Tongue (tissue), 2 donors: Measurements from ENCODE around the gene RAB28. TPM values are rescaled to one million over a fixed set of nuclear protein-coding genes. Genes with fewer than 3 reads are reported as not detected.

Experiments
- DNase-seq: peaks from one replicate; pipeline ENCODE4 v3.0.0-alpha.2; 2015
- total RNA-seq: library from RNA; depleted of rRNA; stranded (reverse); fragments of >200 nt; gene quantifications from one replicate; pipeline ENCODE4 v1.2.3, GENCODE V29; 2014

Gene RAB28
- total RNA-seq, result 18.4 TPM

GRCh38 chr4:13484122-13484748 lies at the start of gene RAB28:
Gene RAB28 (minus strand): TSS chr4:13484340.
- peak; percentile 98 for DNase-seq

DNA sequence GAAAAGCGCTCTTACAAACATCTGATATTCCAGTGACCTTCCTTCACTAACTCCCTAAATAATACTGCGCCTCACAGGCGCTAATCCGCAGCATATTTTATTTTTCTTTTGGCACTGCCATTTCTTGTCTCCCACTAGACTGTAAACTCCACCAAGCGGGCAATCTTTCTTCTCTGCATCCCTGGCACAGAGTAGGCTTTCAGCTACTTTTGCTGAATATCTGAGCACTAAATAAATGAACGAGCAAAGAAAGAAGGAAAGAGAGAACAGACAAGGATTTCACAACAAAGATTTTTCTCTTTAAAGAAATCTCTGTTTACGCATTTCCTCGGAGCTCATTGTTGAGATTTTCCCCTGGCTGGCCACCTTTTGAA lies 47.5 kb upstream of the RAB28 start:
- DNase-seq, result no peak

- no peak for DNase-seq
Measured at GRCh38 chr4:13530823-13531624, 46.9 kb upstream of the RAB28 start.

DNA sequence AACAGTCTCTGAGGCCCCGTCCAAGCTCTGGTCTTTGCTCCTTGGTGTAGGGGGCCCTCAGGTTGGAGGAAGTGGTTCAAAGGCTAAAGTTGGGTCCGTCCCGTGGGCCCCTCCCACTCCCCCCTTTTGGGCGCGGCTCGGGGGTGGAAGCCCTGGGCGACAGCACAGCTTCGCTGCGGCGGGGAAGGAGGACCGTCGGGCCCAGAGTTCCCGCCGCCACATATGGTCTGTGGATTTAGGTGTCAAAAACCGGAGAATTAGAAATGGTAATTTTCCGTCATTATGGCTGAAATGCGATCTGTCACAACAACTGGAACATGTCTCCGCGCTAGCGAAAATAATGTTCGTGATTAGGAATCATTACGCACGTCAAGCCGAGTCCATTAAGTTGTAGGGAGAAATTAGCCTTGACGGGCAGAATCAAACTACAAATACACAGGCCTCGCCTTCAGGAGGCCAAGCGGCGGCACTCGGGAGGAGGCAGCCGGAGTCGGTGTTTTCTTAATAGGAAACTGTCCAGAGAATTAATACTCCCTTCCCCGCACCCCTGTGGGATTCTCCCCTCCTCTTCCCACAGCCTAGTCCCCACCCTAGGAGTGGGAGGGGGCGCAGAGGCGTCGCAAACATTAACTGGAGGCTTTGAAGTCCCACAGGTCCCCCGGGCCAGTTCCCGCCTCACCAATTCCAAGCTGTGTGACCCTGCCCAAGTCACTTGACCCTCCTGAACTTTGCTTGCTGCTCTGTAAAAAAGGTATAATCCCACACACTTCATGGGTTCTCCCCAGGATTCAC lies 45.2 kb upstream of the RAB28 start:
- no peak for DNase-seq

- no peak for DNase-seq
Measured at GRCh38 chr4:13528821-13529127, 44.6 kb upstream of the RAB28 start.

DNA sequence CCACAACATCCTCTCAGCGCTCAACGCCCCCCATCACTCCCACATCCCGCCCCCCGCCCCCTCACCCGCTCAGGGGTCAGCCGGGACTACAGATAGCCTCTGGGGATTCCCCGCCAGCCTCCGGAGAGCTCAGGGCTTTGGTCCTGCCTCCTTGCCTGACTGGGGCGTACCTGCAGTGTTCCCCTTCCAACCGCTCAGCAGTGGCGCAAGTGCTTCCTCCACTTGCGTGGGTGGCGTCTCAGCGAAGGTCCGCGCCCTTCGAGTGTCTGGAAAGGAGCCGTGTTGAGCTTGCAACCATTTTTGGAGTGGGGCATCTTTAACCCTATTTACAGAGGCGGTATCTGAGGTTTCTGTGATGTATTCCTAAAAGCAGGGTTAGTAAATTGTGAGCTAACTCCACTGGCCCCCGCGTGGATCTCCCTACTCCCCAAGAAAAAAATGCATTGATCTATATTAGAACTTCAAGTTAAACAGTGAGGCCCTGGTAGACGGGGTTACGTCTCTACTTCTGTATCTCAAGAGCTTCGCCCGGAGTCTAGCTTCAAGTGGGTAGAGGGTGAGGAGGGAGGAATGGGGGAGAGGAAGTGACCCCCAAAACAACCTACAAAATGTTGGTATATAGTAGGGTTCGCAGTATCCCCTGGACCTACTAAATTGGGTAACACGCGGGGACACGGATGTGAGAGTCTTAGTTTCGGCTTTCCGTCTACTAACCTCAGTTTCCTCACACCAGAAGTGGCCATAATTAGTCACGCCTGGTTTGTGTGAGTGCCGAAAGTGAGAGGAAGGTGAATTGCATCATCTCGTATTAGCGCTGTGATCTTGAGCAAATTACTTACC lies 44.1 kb upstream of the RAB28 start:
- no peak for DNase-seq

DNA sequence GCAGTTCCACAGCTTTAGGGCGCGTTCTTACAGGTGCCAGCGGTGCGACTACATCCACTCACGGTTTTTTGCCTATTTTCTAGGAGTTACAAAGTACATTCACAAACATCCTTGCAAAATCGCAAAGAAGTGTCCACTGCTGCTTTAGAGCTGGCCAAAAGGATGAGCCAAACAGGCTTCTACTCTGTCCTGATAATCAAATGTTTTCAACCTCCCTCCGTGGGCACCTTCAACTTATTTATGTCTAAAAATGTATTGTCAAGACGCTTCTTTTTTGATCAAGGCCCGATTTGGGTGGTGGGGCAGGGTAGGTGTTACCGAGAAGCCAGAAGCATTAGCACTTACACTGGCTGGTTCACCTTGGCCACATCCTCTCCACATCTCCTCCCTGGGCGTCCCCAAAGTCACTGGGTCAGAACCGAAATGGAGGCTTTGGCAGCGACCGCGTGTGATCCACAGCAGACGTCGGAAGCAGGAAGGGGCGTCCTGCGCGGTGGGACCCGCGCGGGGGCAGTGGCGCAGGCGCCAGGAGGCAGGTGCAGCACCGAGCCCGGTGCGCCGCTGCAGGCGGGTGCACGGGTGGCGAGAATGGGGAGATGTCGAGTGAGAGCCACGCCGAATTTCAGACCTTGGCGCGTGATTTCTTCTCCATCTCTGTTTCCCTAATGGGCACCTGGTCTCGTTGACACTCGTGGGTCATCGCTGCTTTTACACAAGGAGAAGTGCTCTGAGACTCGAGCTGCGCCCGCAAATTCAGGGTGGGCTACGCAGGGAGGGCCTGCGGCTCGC lies 43.2 kb upstream of the RAB28 start:
- no peak for DNase-seq

DNA sequence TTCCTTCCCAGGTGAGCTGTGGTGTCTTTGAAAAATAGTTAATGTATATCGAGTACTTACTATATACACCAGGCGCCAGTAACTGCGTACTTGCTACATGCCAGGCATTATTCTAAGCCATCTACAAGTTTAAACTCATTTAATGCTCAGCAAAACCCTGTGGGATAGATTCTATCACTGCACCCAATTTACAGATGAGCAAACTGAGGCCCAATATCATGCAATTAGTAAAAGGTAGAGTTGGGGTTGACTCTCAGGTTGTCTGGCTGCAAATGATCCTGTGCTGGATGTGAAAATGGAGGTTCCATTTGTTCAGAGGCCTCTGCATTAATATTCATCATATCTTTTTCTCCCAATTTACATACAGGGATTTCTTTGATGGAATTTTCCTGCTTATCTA lies 42.5 kb upstream of the RAB28 start:
- no peak for DNase-seq

GRCh38 chr4:13525606-13526281 lies 41.6 kb upstream of the RAB28 start:
- DNase-seq, result no peak

GRCh38 chr4:13524504-13525243 lies 40.5 kb upstream of the RAB28 start:
- no peak for DNase-seq

DNA sequence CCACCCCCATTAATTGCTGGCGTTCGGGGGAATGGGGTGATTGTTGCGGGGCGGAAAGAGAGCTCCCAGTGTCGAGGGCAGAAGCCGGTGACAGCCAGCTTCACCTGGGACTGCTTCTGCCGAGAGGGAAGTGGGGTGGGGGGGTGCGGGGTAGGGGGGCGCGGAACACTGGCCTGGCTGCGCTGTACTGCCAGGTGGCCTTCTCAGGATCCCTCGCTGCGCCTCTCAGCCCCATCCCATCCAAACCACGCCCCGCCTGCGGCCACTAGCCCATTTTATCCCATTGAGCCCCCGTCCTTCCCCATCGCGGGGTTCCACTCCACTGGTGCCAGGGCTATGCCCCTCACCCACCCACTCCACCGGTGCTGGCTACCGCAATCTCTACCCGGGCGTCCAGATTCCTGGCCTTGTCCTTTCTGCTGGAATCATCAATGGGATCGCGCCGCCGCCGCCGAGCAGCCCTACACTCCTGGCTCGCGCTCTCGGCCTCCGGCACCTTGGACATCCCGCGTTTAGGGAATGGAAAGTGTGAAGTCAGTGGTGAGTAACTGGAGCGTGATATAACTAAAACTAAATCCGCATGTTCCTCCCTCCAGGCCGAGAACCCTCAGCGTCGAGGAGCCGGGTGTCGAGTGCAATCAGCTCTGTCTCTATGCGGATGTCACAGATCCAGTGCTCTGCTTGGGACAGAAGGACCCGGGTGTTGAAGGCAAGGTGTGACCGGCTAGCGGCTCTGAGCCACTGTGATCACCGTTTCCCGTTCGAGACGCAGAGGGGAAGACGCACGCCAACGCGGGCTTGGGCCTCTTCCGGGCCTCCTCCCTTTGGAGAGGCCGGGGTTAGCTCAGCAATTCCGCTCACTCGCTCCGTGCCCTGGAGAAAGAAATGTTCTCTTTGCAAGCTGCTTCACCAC lies 39.7 kb upstream of the RAB28 start:
- no peak for DNase-seq

GRCh38 chr4:13523105-13523477 lies 39.0 kb upstream of the RAB28 start:
- no peak for DNase-seq

DNA sequence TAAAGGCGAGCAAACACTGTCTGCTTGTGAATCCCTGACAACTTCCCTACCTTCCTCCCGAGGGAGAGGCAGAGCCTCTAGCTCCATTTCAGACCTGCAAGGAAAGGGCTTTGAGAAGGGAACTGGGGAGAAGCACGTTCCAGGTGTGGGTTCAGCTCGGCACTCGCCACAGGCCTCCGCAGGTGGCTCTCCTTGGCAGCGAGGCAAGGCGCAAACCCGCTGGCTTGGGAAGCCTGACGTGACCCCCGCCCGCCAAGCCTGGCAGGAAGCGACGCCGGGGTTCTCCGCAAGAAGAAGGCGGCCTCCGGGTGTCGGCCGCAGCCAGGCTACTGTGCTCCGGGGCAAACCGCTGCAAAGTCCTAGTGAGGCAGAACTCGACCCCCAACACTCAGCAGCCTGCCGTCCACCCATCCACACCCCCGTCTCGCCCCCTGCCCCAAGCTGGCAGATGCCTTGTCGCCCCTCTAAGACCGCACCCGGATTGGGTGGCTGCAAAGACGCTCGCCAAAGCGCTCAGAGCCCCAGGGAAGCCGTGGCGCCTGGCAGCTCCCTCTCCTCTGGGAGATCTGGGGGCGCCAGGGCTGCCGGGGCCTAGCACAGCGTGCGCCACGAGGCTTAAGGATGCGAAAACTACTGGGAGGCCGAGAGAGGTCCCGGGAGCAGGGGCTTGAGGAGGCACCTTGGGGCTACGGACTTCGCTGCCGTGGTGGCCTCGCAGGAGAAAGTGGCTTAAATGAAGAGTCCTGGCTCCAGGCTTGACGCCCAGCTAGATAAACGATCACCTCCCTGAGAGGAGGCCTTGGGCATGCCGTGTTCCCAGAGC lies 38.4 kb upstream of the RAB28 start:
- no peak for DNase-seq

DNA sequence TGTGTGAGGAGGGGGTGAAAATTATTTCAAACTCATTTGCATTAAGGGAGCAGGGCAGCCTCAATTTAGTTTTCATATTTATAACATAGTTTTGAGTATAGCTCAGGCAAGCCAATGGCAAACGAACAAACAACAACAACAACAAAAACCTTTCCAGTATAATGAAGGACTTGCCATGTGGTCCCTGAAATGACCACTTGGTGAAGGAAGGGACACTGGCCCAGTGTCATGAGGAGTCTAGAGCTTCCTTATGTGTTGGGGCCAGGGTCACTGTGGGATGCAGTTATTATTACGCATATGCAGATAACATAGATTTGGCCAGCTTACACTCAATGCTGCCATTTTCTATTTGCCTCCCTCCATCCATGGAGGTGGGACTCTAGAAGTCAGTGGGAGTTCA lies 36.9 kb upstream of the RAB28 start:
- DNase-seq, result no peak

- DNase-seq, result no peak
Measured at GRCh38 chr4:13516315-13516860, 32.2 kb upstream of the RAB28 start.

- DNase-seq, result no peak
Measured at GRCh38 chr4:13515268-13515667, 31.1 kb upstream of the RAB28 start.

- DNase-seq, result no peak
Measured at GRCh38 chr4:13514722-13515121, 30.6 kb upstream of the RAB28 start.

GRCh38 chr4:13511101-13511500 lies 27.0 kb upstream of the RAB28 start:
- DNase-seq, result no peak
